Brain microvascular endothelial cell (primary cell): ENCODE results near the gene KRT80.

Experiments
- DNase-seq: peaks from one replicate; pipeline ENCODE4 v3.0.0-alpha.2; 2020
- H3K27ac ChIP-seq: fragments of 250-450 bp; sonication (Bioruptor Pico); 2 replicates; pipeline ENCODE4 v1.5.1; 2020; ENCODE audit warnings: mild to moderate bottlenecking, moderate library complexity
- H3K27me3 ChIP-seq: fragments of 250-450 bp; sonication (Bioruptor Pico); replicated peaks from 2 replicates; pipeline ENCODE4 v1.5.1; 2020; ENCODE audit warnings: mild to moderate bottlenecking
- H3K36me3 ChIP-seq: fragments of 250-450 bp; sonication (Bioruptor Pico); replicated peaks from 2 replicates; pipeline ENCODE4 v1.5.1; 2020; ENCODE audit warnings: mild to moderate bottlenecking
- H3K4me3 ChIP-seq: 2 replicates; pipeline ENCODE4 v1.5.1; 2011; ENCODE audit warnings: low read depth, mild to moderate bottlenecking, control low read depth, low read length, moderate library complexity
- in situ Hi-C: cut with HindIII; loops from 2 replicates; pipeline ENCODE4 v1.10.0; 2017; ENCODE audit warnings: low sequenced_read_pairs, low pct_ligation_motif_present
- TF ChIP-seq, protein P1 (sequence below): IDR thresholded peaks from 2 replicates; pipeline ENCODE4 v1.5.1; 2011; ENCODE audit warnings: low read depth, mild to moderate bottlenecking, moderate library complexity, low read length, control low read depth, inconsistent platforms; ENCODE audit errors: missing control alignments

KRT80 gene

DNA sequence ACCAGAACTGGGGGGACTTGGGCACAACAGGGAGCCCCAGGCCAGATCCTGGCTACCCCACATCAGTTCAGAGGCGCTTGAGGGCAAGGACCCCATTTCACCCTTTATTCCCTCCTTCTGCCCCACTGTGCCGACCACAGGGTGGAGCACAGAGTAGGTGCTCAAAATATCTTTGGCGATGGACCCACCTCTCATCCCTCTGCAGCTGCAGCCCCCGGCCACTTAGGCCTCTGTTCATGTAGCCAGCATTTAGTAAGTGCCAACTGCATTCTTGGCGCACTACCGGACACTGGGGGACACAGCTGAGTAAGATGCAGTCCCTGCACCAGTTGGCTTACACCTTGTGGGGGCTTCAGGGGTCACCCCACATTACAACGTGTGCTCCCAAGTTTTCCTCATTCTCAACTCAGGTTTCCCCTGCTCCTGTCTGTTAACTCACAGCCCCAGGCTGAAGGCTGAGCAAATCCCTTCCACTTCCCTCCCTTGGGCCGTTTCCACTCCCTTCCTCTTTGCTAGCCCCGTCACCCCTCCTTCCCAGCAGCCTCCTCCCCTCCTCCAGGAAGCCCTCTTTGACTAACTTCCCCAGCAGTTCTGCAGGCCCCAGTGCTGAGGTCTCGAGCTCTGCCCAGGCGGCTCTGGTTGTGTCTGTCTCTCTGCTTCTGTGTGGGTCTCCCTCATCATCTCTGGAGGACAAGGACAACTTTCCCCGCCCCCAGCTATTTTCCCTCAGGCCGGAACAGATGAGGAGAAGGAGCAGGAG, 26.5 kb downstream of the KRT80 start:
- H3K4me3 ChIP-seq: no peak overlapping the region

DNA sequence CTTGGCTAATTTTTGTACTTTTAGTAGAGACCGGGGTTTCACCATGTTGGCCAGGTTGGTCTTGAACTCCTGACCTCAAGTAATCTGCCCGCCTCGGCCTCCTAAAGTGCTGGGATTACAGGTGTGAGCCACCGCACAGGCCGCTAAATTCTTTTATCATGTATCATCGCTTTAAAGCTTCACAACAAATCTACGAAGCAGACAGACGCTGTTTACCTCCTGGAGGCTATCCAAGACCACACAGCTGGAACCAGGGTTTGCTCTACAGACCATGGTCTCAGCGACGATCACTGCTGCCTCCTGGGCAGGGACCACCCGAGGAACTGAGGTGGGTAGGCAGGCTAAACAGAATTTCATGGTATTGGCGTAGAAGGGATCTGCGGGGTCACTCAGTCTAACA, 27.2 kb downstream of the KRT80 start:
- Histone ChIP-seq H3K27me3 (no peaks in the 10 kb centered on the region), H3K4me3 (no peak overlapping the region), H3K27ac (no peak overlapping the region), H3K36me3 (no peaks in the 10 kb centered on the region)
- DNase-seq: no peak
- in situ Hi-C loops: no loop called here
- TF ChIP-seq, protein P1, sequence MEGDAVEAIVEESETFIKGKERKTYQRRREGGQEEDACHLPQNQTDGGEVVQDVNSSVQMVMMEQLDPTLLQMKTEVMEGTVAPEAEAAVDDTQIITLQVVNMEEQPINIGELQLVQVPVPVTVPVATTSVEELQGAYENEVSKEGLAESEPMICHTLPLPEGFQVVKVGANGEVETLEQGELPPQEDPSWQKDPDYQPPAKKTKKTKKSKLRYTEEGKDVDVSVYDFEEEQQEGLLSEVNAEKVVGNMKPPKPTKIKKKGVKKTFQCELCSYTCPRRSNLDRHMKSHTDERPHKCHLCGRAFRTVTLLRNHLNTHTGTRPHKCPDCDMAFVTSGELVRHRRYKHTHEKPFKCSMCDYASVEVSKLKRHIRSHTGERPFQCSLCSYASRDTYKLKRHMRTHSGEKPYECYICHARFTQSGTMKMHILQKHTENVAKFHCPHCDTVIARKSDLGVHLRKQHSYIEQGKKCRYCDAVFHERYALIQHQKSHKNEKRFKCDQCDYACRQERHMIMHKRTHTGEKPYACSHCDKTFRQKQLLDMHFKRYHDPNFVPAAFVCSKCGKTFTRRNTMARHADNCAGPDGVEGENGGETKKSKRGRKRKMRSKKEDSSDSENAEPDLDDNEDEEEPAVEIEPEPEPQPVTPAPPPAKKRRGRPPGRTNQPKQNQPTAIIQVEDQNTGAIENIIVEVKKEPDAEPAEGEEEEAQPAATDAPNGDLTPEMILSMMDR: no peak

More for the DNA sequence above, 26.5 kb downstream of the KRT80 start:
- Histone ChIP-seq H3K27ac (no peak overlapping the region), H3K27me3 (no peaks in the 10 kb centered on the region), H3K36me3 (no peaks in the 10 kb centered on the region)
- in situ Hi-C loops: no loop called here
- TF ChIP-seq, protein P1: no peak
- no peak for DNase-seq

DNA sequence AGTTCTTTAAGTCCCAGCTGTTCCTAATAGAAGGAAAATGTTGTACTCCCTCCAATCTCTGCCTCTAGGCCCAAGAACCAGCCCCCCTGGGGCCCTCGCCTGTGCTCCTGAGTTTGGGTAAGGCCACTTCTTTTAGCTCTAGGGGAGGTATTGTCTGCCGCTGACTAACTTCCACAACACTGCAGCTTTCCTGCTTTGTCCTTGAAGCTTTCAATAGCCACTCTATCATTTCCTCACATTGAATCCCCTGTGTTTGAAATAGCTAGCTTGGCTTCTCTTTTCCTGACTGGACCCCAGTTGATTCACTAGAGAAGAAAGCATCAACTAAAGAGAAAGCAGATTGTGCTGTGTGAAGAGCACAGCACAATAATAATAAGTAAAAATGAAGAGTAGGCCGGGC, 28.8 kb downstream of the KRT80 start:
- Histone ChIP-seq H3K27me3 (no peaks in the 10 kb centered on the region), H3K27ac (no peak overlapping the region), H3K4me3 (no peak overlapping the region), H3K36me3 (no peaks in the 10 kb centered on the region)
- in situ Hi-C loops: no loop called here
- DNase-seq: no peak
- TF ChIP-seq, protein P1: no peak

GRCh38 chr12:52160200-52160599, 31.6 kb downstream of the KRT80 start:
- in situ Hi-C loops: no loop called here
- Histone ChIP-seq H3K27ac (no peak overlapping the region), H3K27me3 (no peaks in the 10 kb centered on the region), H3K36me3 (no peaks in the 10 kb centered on the region), H3K4me3 (no peak overlapping the region)
- DNase-seq: no peak
- TF ChIP-seq, protein P1: no peak

DNA sequence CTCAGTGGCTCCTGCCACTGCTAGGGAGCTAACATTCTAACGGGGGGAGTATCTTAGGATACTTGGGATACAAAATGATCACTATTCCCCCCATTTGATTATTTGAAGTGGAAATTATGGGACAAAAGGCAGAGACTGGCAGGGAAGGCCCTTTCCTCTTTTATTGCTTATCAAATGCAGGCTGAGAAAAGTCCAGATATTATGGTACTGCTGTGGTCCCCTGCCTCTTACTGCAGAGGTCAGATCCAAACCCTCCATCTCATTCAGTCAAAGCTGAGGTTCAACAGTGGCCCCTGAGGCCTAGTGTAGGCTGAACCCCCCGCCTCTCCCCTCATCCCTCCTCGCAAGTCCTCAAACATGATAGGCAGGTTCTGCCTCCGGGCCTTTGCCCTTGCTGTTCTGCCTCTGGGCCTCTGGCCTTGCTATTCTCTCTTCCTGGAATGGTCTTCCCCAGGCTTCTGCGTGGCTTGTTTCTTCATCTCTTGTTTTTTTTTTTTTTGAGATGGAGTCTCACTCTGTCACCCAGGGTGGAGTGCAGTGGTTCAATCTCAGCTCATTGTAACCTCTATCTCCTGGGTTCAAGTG, 34.2 kb downstream of the KRT80 start:
- DNase-seq: no peak
- TF ChIP-seq, protein P1: no peak
- in situ Hi-C loops: no loop called here
- Histone ChIP-seq H3K36me3 (no peaks in the 10 kb centered on the region), H3K27me3 (no peaks in the 10 kb centered on the region), H3K27ac (no peak overlapping the region), H3K4me3 (no peak overlapping the region)
